Measurements from ENCODE around the gene LPP. TPM values are rescaled to one million over a fixed set of nuclear protein-coding genes. Genes with fewer than 3 reads are reported as not detected.

LPP gene
- total RNA-seq, 1 experiment from 2014 or later, result 264 TPM

DNA sequence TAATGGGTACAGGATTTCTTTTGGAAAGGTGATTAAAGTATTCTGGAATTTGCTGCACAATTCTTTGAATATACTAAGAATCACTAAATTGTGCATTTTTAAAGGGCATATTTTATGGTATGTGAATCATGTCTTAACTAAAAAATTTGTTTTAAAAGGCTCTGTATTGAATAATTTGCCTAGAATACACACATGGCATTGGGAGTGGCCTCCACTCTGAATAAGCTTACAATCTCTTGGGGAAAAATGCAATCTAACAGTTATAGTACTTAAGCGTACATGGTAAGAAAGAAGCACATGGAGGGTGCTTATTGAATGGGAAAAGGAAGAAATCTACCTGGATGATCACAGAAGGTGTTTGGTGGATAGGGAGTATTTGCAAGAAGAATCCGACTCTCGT is 385.1 kb downstream of the LPP start:
- H3K27ac Mint-ChIP-seq (ENCODE audit: unreplicated experiment), result no peak overlapping the region
- H3K4me3 Mint-ChIP-seq (ENCODE audit: low read depth, unreplicated experiment), result no peak overlapping the region
- BruUV-seq (replicated peaks), result no TSS peak
- intact Hi-C loops (cut with micrococcal nuclease; ENCODE audit: unreplicated experiment), result no loop called here
- no peaks in the 10 kb centered on the region for H3K27me3 Mint-ChIP-seq (ENCODE audit: unreplicated experiment)
- CTCF ChIA-PET, result no interaction called here
- TF ChIP-seq, protein P1, sequence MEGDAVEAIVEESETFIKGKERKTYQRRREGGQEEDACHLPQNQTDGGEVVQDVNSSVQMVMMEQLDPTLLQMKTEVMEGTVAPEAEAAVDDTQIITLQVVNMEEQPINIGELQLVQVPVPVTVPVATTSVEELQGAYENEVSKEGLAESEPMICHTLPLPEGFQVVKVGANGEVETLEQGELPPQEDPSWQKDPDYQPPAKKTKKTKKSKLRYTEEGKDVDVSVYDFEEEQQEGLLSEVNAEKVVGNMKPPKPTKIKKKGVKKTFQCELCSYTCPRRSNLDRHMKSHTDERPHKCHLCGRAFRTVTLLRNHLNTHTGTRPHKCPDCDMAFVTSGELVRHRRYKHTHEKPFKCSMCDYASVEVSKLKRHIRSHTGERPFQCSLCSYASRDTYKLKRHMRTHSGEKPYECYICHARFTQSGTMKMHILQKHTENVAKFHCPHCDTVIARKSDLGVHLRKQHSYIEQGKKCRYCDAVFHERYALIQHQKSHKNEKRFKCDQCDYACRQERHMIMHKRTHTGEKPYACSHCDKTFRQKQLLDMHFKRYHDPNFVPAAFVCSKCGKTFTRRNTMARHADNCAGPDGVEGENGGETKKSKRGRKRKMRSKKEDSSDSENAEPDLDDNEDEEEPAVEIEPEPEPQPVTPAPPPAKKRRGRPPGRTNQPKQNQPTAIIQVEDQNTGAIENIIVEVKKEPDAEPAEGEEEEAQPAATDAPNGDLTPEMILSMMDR (IDR thresholded peaks at IDR 0.05; ENCODE audit: unreplicated experiment), result no peak
- no peak for DNase-seq
- no peaks in the 10 kb centered on the region for H3K9me3 Mint-ChIP-seq (ENCODE audit: low read depth, unreplicated experiment)
- peaks cover 12% of the 10 kb centered on the region for H3K36me3 Mint-ChIP-seq (ENCODE audit: insufficient read depth, unreplicated experiment)
- peaks cover 19% of the 10 kb centered on the region for H3K4me1 Mint-ChIP-seq (ENCODE audit: low read depth, unreplicated experiment)

DNA sequence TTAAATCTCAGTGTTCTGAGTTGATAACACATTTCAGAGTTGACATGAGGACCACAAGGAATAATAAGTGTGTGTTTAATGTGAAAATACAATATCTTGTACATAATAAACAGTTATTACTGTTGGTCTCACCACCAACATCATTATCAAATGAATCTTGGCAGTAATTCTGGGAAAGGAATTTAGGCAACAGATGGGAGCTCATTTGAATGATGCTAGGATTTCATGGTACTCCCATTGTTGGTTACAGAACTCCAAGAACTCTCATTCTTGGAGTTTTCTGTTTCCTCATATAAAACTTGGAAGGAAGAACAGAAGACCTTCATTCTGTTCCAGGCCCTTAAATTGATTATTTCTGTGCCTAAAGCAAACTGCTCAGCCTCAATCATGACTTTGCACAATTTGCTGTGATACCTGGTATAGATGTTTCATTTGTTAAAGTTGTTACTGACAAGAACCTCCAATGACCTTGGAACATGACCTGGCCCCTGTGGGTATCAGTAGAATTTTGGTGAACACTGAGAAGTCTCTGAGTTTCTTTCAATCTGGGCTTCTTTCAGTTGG is 385.8 kb downstream of the LPP start:
- Mint-ChIP-seq H3K4me1 (ENCODE audit: low read depth, unreplicated experiment) (peaks cover 19% of the 10 kb centered on the region), H3K36me3 (ENCODE audit: insufficient read depth, unreplicated experiment) (peaks cover 12% of the 10 kb centered on the region), H3K4me3 (ENCODE audit: low read depth, unreplicated experiment) (no peak overlapping the region), H3K27me3 (ENCODE audit: unreplicated experiment) (no peaks in the 10 kb centered on the region), H3K9me3 (ENCODE audit: low read depth, unreplicated experiment) (no peaks in the 10 kb centered on the region), H3K27ac (ENCODE audit: unreplicated experiment) (no peak overlapping the region)
- CTCF ChIA-PET, result no interaction called here
- no peak for DNase-seq
- intact Hi-C loops (cut with micrococcal nuclease; ENCODE audit: unreplicated experiment), result no loop called here
- TF ChIP-seq, protein P1 (IDR thresholded peaks at IDR 0.05; ENCODE audit: unreplicated experiment), result no peak
- BruUV-seq (replicated peaks), result no TSS peak

DNA sequence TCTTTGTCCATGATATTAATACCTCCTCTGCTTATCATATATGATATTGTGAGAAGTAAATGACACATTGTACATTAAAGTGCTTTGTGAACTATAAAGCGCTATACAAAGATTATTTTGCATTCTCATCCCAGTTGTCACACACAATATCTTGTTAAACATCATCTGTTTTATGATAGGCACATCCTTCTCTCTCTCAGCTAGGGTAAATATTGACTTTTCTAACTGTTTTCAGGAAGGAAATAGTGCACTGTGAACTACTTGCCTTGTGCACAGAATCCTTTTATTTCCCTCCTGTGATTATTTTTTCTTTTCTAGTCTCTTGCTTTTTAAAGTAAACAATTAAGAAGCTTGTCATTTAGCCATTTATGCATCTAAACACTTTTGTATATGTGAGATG is 388.2 kb downstream of the LPP start:
- BruUV-seq (replicated peaks), result no TSS peak
- Mint-ChIP-seq H3K9me3 (ENCODE audit: low read depth, unreplicated experiment) (no peaks in the 10 kb centered on the region), H3K4me3 (ENCODE audit: low read depth, unreplicated experiment) (no peak overlapping the region), H3K27me3 (ENCODE audit: unreplicated experiment) (no peaks in the 10 kb centered on the region), H3K4me1 (ENCODE audit: low read depth, unreplicated experiment) (peaks cover 27% of the 10 kb centered on the region), H3K36me3 (ENCODE audit: insufficient read depth, unreplicated experiment) (peaks cover 8% of the 10 kb centered on the region), H3K27ac (ENCODE audit: unreplicated experiment) (no peak overlapping the region)
- no peak for DNase-seq
- TF ChIP-seq, protein P1 (IDR thresholded peaks at IDR 0.05; ENCODE audit: unreplicated experiment), result no peak
- intact Hi-C loops (cut with micrococcal nuclease; ENCODE audit: unreplicated experiment), result no loop called here
- CTCF ChIA-PET, result no interaction called here

DNA sequence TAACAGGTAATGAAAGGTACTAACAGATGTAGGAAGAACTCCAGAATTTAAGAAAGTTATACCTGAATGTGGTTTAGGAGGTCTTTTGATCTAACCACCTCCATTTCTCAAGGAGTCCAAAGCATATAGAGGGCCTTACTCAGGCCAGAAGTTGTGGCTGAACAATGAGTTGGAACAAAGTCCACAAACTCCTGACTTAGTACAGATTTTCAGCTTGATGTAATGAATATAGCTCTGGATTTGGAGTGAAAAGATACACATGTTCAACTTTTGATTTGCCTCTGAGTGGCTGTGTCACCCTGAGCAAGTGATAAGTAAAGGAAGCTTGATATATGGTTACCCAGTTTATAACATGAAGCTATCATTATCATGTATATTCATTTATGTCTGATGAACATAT is 390.1 kb downstream of the LPP start:
- peaks cover 34% of the 10 kb centered on the region for H3K4me1 Mint-ChIP-seq (ENCODE audit: low read depth, unreplicated experiment)
- no peak for DNase-seq
- H3K9me3 Mint-ChIP-seq (ENCODE audit: low read depth, unreplicated experiment), result no peaks in the 10 kb centered on the region
- no TSS peak for BruUV-seq (replicated peaks)
- no peak overlapping the region for H3K27ac Mint-ChIP-seq (ENCODE audit: unreplicated experiment)
- intact Hi-C loops (cut with micrococcal nuclease; ENCODE audit: unreplicated experiment), result no loop called here
- CTCF ChIA-PET, result interaction anchor here (0.6 kb wide), 1 partner anchor 144 kb away, joined by 4 read pairs; no protein-coding TSS in a partner anchor
- peaks cover 8% of the 10 kb centered on the region for H3K36me3 Mint-ChIP-seq (ENCODE audit: insufficient read depth, unreplicated experiment)
- no peak overlapping the region for H3K4me3 Mint-ChIP-seq (ENCODE audit: low read depth, unreplicated experiment)
- TF ChIP-seq, protein P1 (IDR thresholded peaks at IDR 0.05; ENCODE audit: unreplicated experiment), result no peak
- no peaks in the 10 kb centered on the region for H3K27me3 Mint-ChIP-seq (ENCODE audit: unreplicated experiment)
